ENCODE data around the gene ROR2.
A peak's percentile ranks its signal among the peaks of the same experiment; 100 is the strongest.

ROR2 gene

GRCh38 chr9:91935805-91936514 is 14.1 kb downstream of the ROR2 start:
- no peak overlapping the region for H3K4me3 ChIP-seq (replicated peaks; ENCODE audit: low read depth, low read length)
- no peak for DNase-seq (ENCODE audit: low read depth)
- no peak for TF ChIP-seq CTCF (IDR thresholded peaks at IDR 0.05; ENCODE audit: low read length, missing control alignments)

DNA sequence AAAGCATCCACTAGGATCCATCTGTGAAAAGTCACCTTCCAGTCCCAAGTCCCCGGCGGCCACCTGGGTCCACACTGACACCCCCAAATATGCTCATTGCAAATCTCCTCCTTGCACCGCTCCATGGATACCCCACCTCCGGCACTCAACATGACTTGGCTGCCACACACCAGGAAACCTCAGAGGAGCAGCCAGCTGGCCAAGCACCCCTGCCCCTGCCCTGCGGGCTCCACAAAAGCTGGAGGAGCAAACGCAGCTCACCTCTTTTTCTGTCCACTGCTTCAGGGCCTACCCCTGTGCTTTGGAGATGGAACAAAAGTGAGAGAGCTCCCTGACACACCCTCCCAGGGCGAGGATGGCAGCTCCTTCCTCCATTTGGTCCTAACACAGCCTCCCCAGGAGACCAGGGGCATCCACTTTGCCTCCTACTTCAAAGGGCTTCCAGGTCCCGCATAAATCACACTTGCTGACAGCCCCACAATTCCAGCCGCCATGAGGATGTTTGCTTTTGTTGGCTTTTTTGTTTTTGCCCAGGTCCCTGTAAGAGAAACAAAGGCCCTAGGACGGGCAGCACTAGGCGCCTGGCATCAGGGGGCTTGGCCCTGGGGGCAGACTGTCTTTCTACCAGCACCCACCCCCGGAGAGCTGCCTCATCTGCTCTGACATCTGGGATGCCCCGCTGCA is 14.8 kb downstream of the ROR2 start:
- no peak overlapping the region for H3K4me3 ChIP-seq (replicated peaks; ENCODE audit: low read depth, low read length)
- no peak for TF ChIP-seq CTCF (IDR thresholded peaks at IDR 0.05; ENCODE audit: low read length, missing control alignments)
- DNase-seq (ENCODE audit: low read depth): no peak

DNA sequence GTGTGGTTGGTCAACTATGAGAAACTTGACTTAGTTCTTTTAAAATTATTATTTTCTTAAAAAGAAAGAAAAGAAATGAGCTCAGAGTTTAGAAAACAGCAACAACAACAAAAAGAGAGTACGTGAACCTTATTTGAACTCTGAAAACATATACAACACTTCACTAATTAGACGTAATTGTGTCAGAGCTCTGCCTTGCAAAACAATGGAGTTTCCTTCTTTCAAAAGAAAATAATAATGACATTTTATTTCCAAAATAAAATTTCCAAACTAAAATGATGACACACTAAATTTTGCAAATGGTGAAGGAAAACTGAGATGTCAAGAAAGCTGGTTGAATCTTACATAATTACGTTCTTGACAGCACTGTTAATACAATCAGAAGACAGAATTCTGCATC is 15.4 kb downstream of the ROR2 start:
- no peak for DNase-seq (ENCODE audit: low read depth)
- H3K4me3 ChIP-seq (replicated peaks; ENCODE audit: low read depth, low read length): no peak overlapping the region
- TF ChIP-seq CTCF (IDR thresholded peaks at IDR 0.05; ENCODE audit: low read length, missing control alignments): no peak

GRCh38 chr9:91933556-91934352 is 16.3 kb downstream of the ROR2 start:
- DNase-seq (ENCODE audit: low read depth): no peak
- TF ChIP-seq CTCF (IDR thresholded peaks at IDR 0.05; ENCODE audit: low read length, missing control alignments): no peak
- no peak overlapping the region for H3K4me3 ChIP-seq (replicated peaks; ENCODE audit: low read depth, low read length)

- peak; percentile 38 for DNase-seq (ENCODE audit: low read depth)
- no peak overlapping the region for H3K4me3 ChIP-seq (replicated peaks; ENCODE audit: low read depth, low read length)
- TF ChIP-seq CTCF (IDR thresholded peaks at IDR 0.05; ENCODE audit: low read length, missing control alignments): no peak
Observed at GRCh38 chr9:91930475-91930874, 19.6 kb downstream of the ROR2 start.

DNA sequence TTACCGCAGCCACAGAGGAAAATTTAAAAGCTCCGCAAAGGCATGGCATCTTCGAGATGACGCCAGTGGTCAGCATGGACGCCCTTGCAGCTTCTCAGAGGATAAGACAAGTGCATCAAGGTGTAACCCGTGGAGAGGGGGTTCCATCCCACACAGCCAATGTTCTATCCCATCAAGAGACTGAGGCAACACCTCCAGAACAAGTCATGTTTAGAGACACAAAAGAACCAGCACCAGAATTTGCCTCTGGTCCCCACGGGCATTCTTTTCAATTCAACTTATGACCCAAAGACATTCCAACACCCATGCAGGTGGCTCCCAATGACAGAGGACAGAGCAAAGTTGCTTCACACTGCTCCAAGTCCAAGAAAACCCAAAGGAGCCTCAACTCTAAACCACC is 20.7 kb downstream of the ROR2 start:
- no peak overlapping the region for H3K4me3 ChIP-seq (replicated peaks; ENCODE audit: low read depth, low read length)
- TF ChIP-seq CTCF (IDR thresholded peaks at IDR 0.05; ENCODE audit: low read length, missing control alignments): no peak
- DNase-seq (ENCODE audit: low read depth): no peak

Measured in fibroblast of pulmonary artery (primary cell).